Endodermal cell (in vitro differentiated cells): ENCODE data around the gene ASPG. TPM values are rescaled to one million over a fixed set of nuclear protein-coding genes. Genes with fewer than 3 reads are reported as not detected.

Experiments used
- DNase-seq: peaks from one replicate; pipeline ENCODE4 v3.0.0-alpha.2; 2017
- H3K27ac ChIP-seq: 2 replicates; pipeline ENCODE4 v1.5.1; 2013; ENCODE audit warnings: mild to moderate bottlenecking, low read depth, low read length, moderate library complexity
- H3K27me3 ChIP-seq: 2 replicates; pipeline ENCODE4 v1.6.1; 2013; ENCODE audit warnings: mild to moderate bottlenecking, low read length, moderate library complexity; ENCODE audit not compliant: insufficient read depth, control insufficient read depth, poor library complexity, severe bottlenecking
- H3K36me3 ChIP-seq: 2 replicates; pipeline ENCODE4 v1.7.0; 2013; ENCODE audit warnings: mild to moderate bottlenecking, low read length, moderate library complexity; ENCODE audit not compliant: control insufficient read depth, insufficient read depth
- H3K4me1 ChIP-seq: one replicate; pipeline ENCODE4 v1.7.0; 2013; ENCODE audit warnings: low read length; ENCODE audit not compliant: control insufficient read depth, insufficient read depth
- H3K4me3 ChIP-seq: 2 replicates; pipeline ENCODE4 v1.5.1; 2013; ENCODE audit warnings: mild to moderate bottlenecking, low read length, moderate library complexity
- H3K9ac ChIP-seq: 2 replicates; pipeline ENCODE4 v1.6.1; 2013; ENCODE audit warnings: mild to moderate bottlenecking, low read length, moderate library complexity; ENCODE audit not compliant: poor library complexity, severe bottlenecking; ENCODE audit errors: extremely low read depth
- H3K9me3 ChIP-seq: 2 replicates; pipeline ENCODE4 v1.6.1; 2013; ENCODE audit warnings: mild to moderate bottlenecking, low read length, moderate library complexity; ENCODE audit not compliant: control insufficient read depth
- H3K27ac Mint-ChIP-seq: 2 replicates; pipeline ENCODE4 v1.8.0; 2020; ENCODE audit warnings: mixed read lengths
- H3K27me3 Mint-ChIP-seq: 2 replicates; pipeline ENCODE4 v1.8.0; 2021; ENCODE audit warnings: mild to moderate bottlenecking, mixed read lengths; ENCODE audit not compliant: insufficient read depth
- H3K36me3 Mint-ChIP-seq: 2 replicates; pipeline ENCODE4 v1.8.0; 2020; ENCODE audit warnings: low read depth, mixed read lengths
- H3K4me1 Mint-ChIP-seq: 2 replicates; pipeline ENCODE4 v1.8.0; 2020; ENCODE audit warnings: mixed read lengths
- H3K4me3 Mint-ChIP-seq: 2 replicates; pipeline ENCODE4 v1.8.0; 2020; ENCODE audit warnings: mild to moderate bottlenecking, moderate library complexity, mixed read lengths
- H3K9me3 Mint-ChIP-seq: 2 replicates; pipeline ENCODE4 v1.8.0; 2020; ENCODE audit warnings: mild to moderate bottlenecking, mixed read lengths
- CTCF ChIP-seq: fragments of 200-600 bp; sonication (generic); conservative IDR thresholded peaks from 2 replicates; pipeline ENCODE4 v1.5.0; 2021; ENCODE audit warnings: antibody characterized with exemption, mild to moderate bottlenecking
- WGBS, 2 experiments: methylation state at CpG; one replicate each; pipeline versions ENCODE4 v1.1.5 to v1.1.7; 2013; ENCODE audit warnings: missing lambda C conversion rate in 2 of 2, mixed read lengths in 1 of 2; ENCODE audit not compliant: insufficient coverage in 1 of 2, insufficient read length in 1 of 2; 5-methylcytosine and 5-hydroxymethylcytosine counted together
- total RNA-seq, 2 donors: library from RNA; stranded (reverse); fragmentation: NEBNext Ultra II Directional in 1 of 2; extraction: Animal tissue kit (Norgen Biotek cat#: 25700) in 1 of 2; gene quantifications; 2 replicates in 1 of 2; 3 replicates in 1 of 2; pipeline ENCODE4 v1.2.1, GENCODE V29; 2021

The ASPG gene
- total RNA-seq, 2 donors from 2014 or later: 0.71 to 1.4 TPM

GRCh38 chr14:104076743-104077142 lies 8.8 kb upstream of the ASPG start:
- DNase-seq: no peak
- peaks cover 17% of the 10 kb centered on the region for H3K9me3 Mint-ChIP-seq
- 86 to 88% methylated on average over 4 to 5 of the region's 5 CpGs for whole genome bisulfite sequencing, 2 experiments
- H3K36me3 ChIP-seq: no peaks in the 10 kb centered on the region
- no peak overlapping the region for H3K27ac ChIP-seq
- H3K27me3 Mint-ChIP-seq: peaks cover 10% of the 10 kb centered on the region
- H3K27me3 ChIP-seq: no peaks in the 10 kb centered on the region
- no peak overlapping the region for H3K27ac Mint-ChIP-seq
- H3K4me3 Mint-ChIP-seq: no peak overlapping the region
- no peaks in the 10 kb centered on the region for H3K4me1 ChIP-seq
- peaks cover 3% of the 10 kb centered on the region for H3K4me1 Mint-ChIP-seq
- H3K36me3 Mint-ChIP-seq: no peaks in the 10 kb centered on the region
- H3K9me3 ChIP-seq: peaks cover 6% of the 10 kb centered on the region
- TF ChIP-seq CTCF: no peak
- H3K4me3 ChIP-seq: no peak overlapping the region
- H3K9ac ChIP-seq: no peak overlapping the region

GRCh38 chr14:104078031-104078455 lies 7.5 kb upstream of the ASPG start:
- Mint-ChIP-seq H3K36me3 (no peaks in the 10 kb centered on the region), H3K9me3 (peaks cover 9% of the 10 kb centered on the region), H3K4me3 (no peak overlapping the region), H3K27me3 (peaks cover 14% of the 10 kb centered on the region), H3K27ac (no peak overlapping the region), H3K4me1 (peaks cover 3% of the 10 kb centered on the region)
- H3K9ac ChIP-seq: no peak overlapping the region
- H3K36me3 ChIP-seq: no peaks in the 10 kb centered on the region
- peaks cover 6% of the 10 kb centered on the region for H3K9me3 ChIP-seq
- no peaks in the 10 kb centered on the region for H3K4me1 ChIP-seq
- no peaks in the 10 kb centered on the region for H3K27me3 ChIP-seq
- H3K4me3 ChIP-seq: no peak overlapping the region
- TF ChIP-seq CTCF: peak; percentile 100
- 8 to 10% methylated on average over 6 to 7 of the region's 7 CpGs for WGBS, 2 experiments
- H3K27ac ChIP-seq: no peak overlapping the region
- peak; percentile 97 for DNase-seq

- DNase-seq: no peak
- Histone ChIP-seq H3K9me3 (no peaks in the 10 kb centered on the region), H3K36me3 (no peaks in the 10 kb centered on the region), H3K27me3 (no peaks in the 10 kb centered on the region), H3K27ac (no peak overlapping the region), H3K4me3 (no peak overlapping the region), H3K9ac (no peak overlapping the region), H3K4me1 (no peaks in the 10 kb centered on the region)
- Mint-ChIP-seq H3K4me1 (peaks cover 3% of the 10 kb centered on the region), H3K9me3 (no peaks in the 10 kb centered on the region), H3K27me3 (peaks cover 6% of the 10 kb centered on the region), H3K27ac (no peak overlapping the region), H3K4me3 (no peak overlapping the region), H3K36me3 (no peaks in the 10 kb centered on the region)
- TF ChIP-seq CTCF: no peak
- WGBS, 2 experiments: 91 to 95% methylated on average over 18 to 23 of the region's 23 CpGs
Observed at GRCh38 chr14:104080376-104081260, 4.9 kb upstream of the ASPG start.
